ENCODE results near the gene ARHGAP20.

DNA sequence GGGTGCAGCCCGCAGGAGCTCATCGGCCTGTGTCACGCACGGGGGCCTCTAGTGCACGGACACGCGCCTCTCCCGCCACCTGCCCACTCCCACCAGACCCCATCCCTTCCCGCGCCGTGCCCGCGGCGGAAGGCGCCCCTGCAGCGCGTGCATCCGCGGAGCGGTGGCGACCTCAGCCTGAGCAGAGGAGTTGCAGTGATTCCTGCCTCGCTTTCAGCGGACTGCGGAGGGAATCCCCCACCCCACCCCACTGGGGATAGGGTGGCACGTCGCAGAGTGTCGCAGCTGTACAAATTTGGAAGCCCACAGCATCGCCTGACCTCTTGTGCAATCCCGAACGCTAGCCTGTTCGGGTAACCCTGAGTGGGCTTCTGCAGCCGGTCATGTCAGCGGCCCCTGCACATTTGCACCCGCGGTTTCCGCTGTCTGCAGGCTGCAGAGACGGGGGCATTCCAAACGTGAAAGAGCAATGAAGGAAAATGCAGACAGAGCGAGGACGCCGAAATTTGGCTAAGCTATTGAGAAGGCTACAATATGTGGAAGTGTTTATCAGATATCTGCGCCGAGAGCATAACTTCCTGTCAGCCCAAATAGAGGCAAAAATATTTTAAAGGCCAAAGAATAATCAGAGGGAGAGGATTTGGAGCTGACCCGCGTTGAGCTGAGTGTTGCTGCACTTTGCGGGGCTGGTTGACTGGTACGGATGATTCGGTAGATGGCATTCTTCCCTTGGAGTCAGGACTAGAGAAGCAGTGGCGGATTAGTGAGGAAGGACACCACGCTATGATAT is 617 bp upstream of the ARHGAP20 start:
- TF ChIP-seq EZH2 (IDR thresholded peaks at IDR 0.05; ENCODE audit: insufficient read depth, poor library complexity, severe bottlenecking) (no peak), EZH2phosphoT487 (IDR thresholded peaks at IDR 0.05; ENCODE audit: insufficient read depth, low read depth) (no peak)

Measured in GM23248 (cell line).